Calu3 (cell line): ENCODE results near the gene HES3. TPM values are rescaled to one million over a fixed set of nuclear protein-coding genes. Genes with fewer than 3 reads are reported as not detected.

Experiments
- BruUV-seq: library from RNA; stranded (reverse); fragments of 400-500 nt; replicated peaks from 2 replicates; lab custom pipeline; 2021; lab: Mats Ljungman, UMichigan
- CTCF ChIA-PET: fragments of 300-600 bp; sonication (Branson Sonifier 250); formaldehyde crosslinking; loops from one replicate; lab custom pipeline; 2022; ENCODE audit warnings: antibody characterized with exemption; lab: Charles Lee
- DNase-seq: peaks from one replicate; pipeline ENCODE4 v3.0.0; 2022
- H3K27ac Mint-ChIP-seq: one replicate; pipeline ENCODE4 v1.8.0; 2022; ENCODE audit warnings: mixed read lengths; ENCODE audit not compliant: unreplicated experiment
- H3K27me3 Mint-ChIP-seq: one replicate; pipeline ENCODE4 v1.8.0; 2022; ENCODE audit warnings: mixed read lengths; ENCODE audit not compliant: unreplicated experiment
- H3K36me3 Mint-ChIP-seq: one replicate; pipeline ENCODE4 v1.8.0; 2022; ENCODE audit warnings: mild to moderate bottlenecking, moderate library complexity, mixed read lengths; ENCODE audit not compliant: insufficient read depth, unreplicated experiment
- H3K4me1 Mint-ChIP-seq: one replicate; pipeline ENCODE4 v1.8.0; 2022; ENCODE audit warnings: mild to moderate bottlenecking, low read depth, mixed read lengths; ENCODE audit not compliant: unreplicated experiment
- H3K4me3 Mint-ChIP-seq: one replicate; pipeline ENCODE4 v1.8.0; 2022; ENCODE audit warnings: mild to moderate bottlenecking, low read depth, moderate library complexity, mixed read lengths; ENCODE audit not compliant: unreplicated experiment
- H3K9me3 Mint-ChIP-seq: one replicate; pipeline ENCODE4 v1.8.0; 2022; ENCODE audit warnings: low read depth, mixed read lengths; ENCODE audit not compliant: unreplicated experiment
- CTCF ChIP-seq: fragments of 200-600 bp; IDR thresholded peaks from one replicate; pipeline ENCODE4 v1.8.0; 2022; ENCODE audit warnings: antibody characterized with exemption; ENCODE audit not compliant: unreplicated experiment
- intact Hi-C: fragments of 100-400 bp; cut with micrococcal nuclease; formaldehyde crosslinking; loops from one replicate; pipeline ENCODE4 v1.10.0; 2022; ENCODE audit not compliant: unreplicated experiment
- total RNA-seq: library from RNA; stranded (reverse); gene quantifications from 2 replicates; pipeline ENCODE4 v1.2.3, GENCODE V29; 2022

Gene HES3
- total RNA-seq, 1 experiment from 2014 or later = not detected

- Mint-ChIP-seq H3K4me3 (no peak overlapping the region), H3K27ac (no peak overlapping the region), H3K27me3 (no peaks in the 10 kb centered on the region), H3K4me1 (no peaks in the 10 kb centered on the region), H3K36me3 (no peaks in the 10 kb centered on the region), H3K9me3 (no peaks in the 10 kb centered on the region)
- TF ChIP-seq CTCF = no peak
- DNase-seq = no peak
- no TSS peak for BruUV-seq
- intact Hi-C loops = no loop called here
- CTCF ChIA-PET = no interaction called here
Measured at GRCh38 chr1:6288665-6289064, 44.7 kb downstream of the HES3 start.

- H3K4me3 Mint-ChIP-seq = no peak overlapping the region
- no TSS peak for BruUV-seq
- no peaks in the 10 kb centered on the region for H3K36me3 Mint-ChIP-seq
- CTCF ChIA-PET = no interaction called here
- intact Hi-C loops = no loop called here
- no peaks in the 10 kb centered on the region for H3K9me3 Mint-ChIP-seq
- DNase-seq = no peak
- no peak for TF ChIP-seq CTCF
- no peaks in the 10 kb centered on the region for H3K27me3 Mint-ChIP-seq
- no peaks in the 10 kb centered on the region for H3K4me1 Mint-ChIP-seq
- no peak overlapping the region for H3K27ac Mint-ChIP-seq
Measured at GRCh38 chr1:6292102-6292501, 48.1 kb downstream of the HES3 start.

- no peak for TF ChIP-seq CTCF
- intact Hi-C loops = no loop called here
- Mint-ChIP-seq H3K27me3 (no peaks in the 10 kb centered on the region), H3K4me1 (peaks cover 3% of the 10 kb centered on the region), H3K4me3 (no peak overlapping the region), H3K27ac (no peak overlapping the region), H3K9me3 (no peaks in the 10 kb centered on the region), H3K36me3 (no peaks in the 10 kb centered on the region)
- no peak for DNase-seq
- CTCF ChIA-PET = interaction anchor here (0.7 kb wide), 1 partner anchor 12 kb away, joined by 3 read pairs; no protein-coding TSS in a partner anchor
- no TSS peak for BruUV-seq
Measured at GRCh38 chr1:6294080-6294889, 50.3 kb downstream of the HES3 start.

- Mint-ChIP-seq H3K27me3 (no peaks in the 10 kb centered on the region), H3K9me3 (no peaks in the 10 kb centered on the region), H3K4me3 (no peak overlapping the region), H3K36me3 (no peaks in the 10 kb centered on the region), H3K27ac (no peak overlapping the region), H3K4me1 (peaks cover 11% of the 10 kb centered on the region)
- CTCF ChIA-PET = no interaction called here
- TF ChIP-seq CTCF = no peak
- no TSS peak for BruUV-seq
- DNase-seq = no peak
- intact Hi-C loops = no loop called here
Measured at GRCh38 chr1:6294890-6295556, 51.0 kb downstream of the HES3 start.

Other genes starting within 250 kb of the HES3 start
- 3.6 and 4.7 TPM in 2 replicates for gene KCNAB2, start 198.3 kb upstream of the HES3 start, total RNA-seq
- 0.27 and 0.28 TPM in 2 replicates for gene CHD5, start 63.9 kb upstream of the HES3 start, total RNA-seq
- gene RPL22, start 44.6 kb upstream of the HES3 start, total RNA-seq = 256 and 259 TPM in 2 replicates
- 146 and 160 TPM in 2 replicates for gene RNF207, start 38.1 kb upstream of the HES3 start, total RNA-seq
- 54.5 and 56.2 TPM in 2 replicates for gene ICMT, start 8.2 kb upstream of the HES3 start, total RNA-seq
- gene GPR153, start 16.9 kb downstream of the HES3 start, total RNA-seq = 3.7 and 4.7 TPM in 2 replicates
- 32.1 and 36.2 TPM in 2 replicates for gene ACOT7, start 149.6 kb downstream of the HES3 start, total RNA-seq
- gene HES2, start 175.7 kb downstream of the HES3 start, total RNA-seq = not detected in 2 replicates
- gene ESPN, start 180.6 kb downstream of the HES3 start, total RNA-seq = 2.2 and 3.4 TPM in 2 replicates
- 6.4 and 10.1 TPM in 2 replicates for gene TNFRSF25, start 222.0 kb downstream of the HES3 start, total RNA-seq
- gene PLEKHG5, start 247.5 kb downstream of the HES3 start, total RNA-seq = 5.1 and 7.8 TPM in 2 replicates